Esophagus muscularis mucosa (tissue), 4 donors: ENCODE data around the gene POLR3A.

Experiments
- EP300 ChIP-seq: sonication (generic); formaldehyde crosslinking; IDR thresholded peaks from one replicate; pipeline ENCODE4 v1.6.1; 2017; ENCODE audit warnings: antibody characterized with exemption
- POLR2A ChIP-seq: fragments of 450-650 bp; IDR thresholded peaks from one replicate; pipeline ENCODE4 v1.6.1; 2017; ENCODE audit warnings: antibody characterized with exemption, moderate library complexity, mild to moderate bottlenecking, low read depth
- POLR2AphosphoS5 ChIP-seq, 2 donors: sonication (generic); formaldehyde crosslinking; IDR thresholded peaks; one replicate each; pipeline ENCODE4 v1.6.1; 2017; ENCODE audit warnings: antibody characterized with exemption in 2 of 2
- TF ChIP-seq, protein P1 (sequence below), 3 experiments: fragments of 200-600 bp in 2 of 3; fragments of 450-650 bp in 1 of 3; sonication (generic) in 2 of 3; IDR thresholded peaks; one replicate each; pipeline ENCODE4 v1.5.1; 2017 to 2019; ENCODE audit warnings: antibody characterized with exemption in 3 of 3, mild to moderate bottlenecking in 2 of 3, moderate library complexity in 1 of 3

DNA sequence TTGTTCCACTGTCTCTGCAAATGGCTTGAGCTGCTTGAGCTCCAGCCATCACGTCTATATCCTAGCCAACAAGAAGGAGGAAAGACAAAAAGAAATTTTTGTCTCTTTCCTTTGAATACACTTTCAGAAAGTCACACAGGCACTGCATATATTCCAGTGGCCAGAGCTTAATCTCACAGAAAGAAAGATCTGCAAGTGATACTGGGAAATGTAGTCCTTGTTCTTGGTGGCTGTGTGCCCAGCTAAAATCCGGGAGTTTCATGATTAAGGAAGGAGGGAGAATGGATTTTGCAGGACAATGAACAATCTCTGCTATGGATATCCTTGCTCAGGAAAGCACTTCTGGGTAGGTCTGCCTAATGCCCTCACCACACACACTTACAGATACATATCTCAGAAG lies 83.2 kb downstream of the POLR3A start:
- TF ChIP-seq, protein P1, sequence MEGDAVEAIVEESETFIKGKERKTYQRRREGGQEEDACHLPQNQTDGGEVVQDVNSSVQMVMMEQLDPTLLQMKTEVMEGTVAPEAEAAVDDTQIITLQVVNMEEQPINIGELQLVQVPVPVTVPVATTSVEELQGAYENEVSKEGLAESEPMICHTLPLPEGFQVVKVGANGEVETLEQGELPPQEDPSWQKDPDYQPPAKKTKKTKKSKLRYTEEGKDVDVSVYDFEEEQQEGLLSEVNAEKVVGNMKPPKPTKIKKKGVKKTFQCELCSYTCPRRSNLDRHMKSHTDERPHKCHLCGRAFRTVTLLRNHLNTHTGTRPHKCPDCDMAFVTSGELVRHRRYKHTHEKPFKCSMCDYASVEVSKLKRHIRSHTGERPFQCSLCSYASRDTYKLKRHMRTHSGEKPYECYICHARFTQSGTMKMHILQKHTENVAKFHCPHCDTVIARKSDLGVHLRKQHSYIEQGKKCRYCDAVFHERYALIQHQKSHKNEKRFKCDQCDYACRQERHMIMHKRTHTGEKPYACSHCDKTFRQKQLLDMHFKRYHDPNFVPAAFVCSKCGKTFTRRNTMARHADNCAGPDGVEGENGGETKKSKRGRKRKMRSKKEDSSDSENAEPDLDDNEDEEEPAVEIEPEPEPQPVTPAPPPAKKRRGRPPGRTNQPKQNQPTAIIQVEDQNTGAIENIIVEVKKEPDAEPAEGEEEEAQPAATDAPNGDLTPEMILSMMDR (IDR thresholded peaks at IDR 0.05), result no peak
- TF ChIP-seq POLR2A (no peak), EP300 (no peak), POLR2AphosphoS5 (IDR thresholded peaks at IDR 0.05) (no peak)
